Transverse colon (tissue), 4 donors: Measurements from ENCODE around the gene KDELR1.

Experiments
- EP300 ChIP-seq: sonication (generic); formaldehyde crosslinking; IDR thresholded peaks from one replicate; pipeline ENCODE4 v1.6.1; 2017; ENCODE audit warnings: antibody characterized with exemption, low read depth
- POLR2A ChIP-seq: fragments of 450-650 bp; IDR thresholded peaks from one replicate; pipeline ENCODE4 v1.6.1; 2016; ENCODE audit warnings: antibody characterized with exemption, mild to moderate bottlenecking, moderate library complexity
- POLR2AphosphoS5 ChIP-seq, 3 donors: sonication (generic); formaldehyde crosslinking; IDR thresholded peaks; one replicate each; pipeline ENCODE4 v1.6.1; 2016; ENCODE audit warnings: antibody characterized with exemption in 3 of 3
- TF ChIP-seq, protein P1 (sequence below), 5 experiments: fragments of 200-600 bp in 3 of 5; fragments of 450-650 bp in 2 of 5; sonication (generic) in 3 of 5; IDR thresholded peaks; 1 replicate in 2 of 5; 2 replicates in 3 of 5; pipeline ENCODE4 v1.5.1; 2016 to 2017; ENCODE audit warnings: antibody characterized with exemption in 5 of 5, inconsistent platforms in 3 of 5, mild to moderate bottlenecking in 2 of 5, moderate library complexity in 1 of 5

GRCh38 chr19:48401287-48401686, 9.9 kb upstream of the KDELR1 start:
- TF ChIP-seq POLR2A (no peak), POLR2AphosphoS5 (IDR thresholded peaks at IDR 0.05) (no peak), EP300 (no peak)
- TF ChIP-seq, protein P1, sequence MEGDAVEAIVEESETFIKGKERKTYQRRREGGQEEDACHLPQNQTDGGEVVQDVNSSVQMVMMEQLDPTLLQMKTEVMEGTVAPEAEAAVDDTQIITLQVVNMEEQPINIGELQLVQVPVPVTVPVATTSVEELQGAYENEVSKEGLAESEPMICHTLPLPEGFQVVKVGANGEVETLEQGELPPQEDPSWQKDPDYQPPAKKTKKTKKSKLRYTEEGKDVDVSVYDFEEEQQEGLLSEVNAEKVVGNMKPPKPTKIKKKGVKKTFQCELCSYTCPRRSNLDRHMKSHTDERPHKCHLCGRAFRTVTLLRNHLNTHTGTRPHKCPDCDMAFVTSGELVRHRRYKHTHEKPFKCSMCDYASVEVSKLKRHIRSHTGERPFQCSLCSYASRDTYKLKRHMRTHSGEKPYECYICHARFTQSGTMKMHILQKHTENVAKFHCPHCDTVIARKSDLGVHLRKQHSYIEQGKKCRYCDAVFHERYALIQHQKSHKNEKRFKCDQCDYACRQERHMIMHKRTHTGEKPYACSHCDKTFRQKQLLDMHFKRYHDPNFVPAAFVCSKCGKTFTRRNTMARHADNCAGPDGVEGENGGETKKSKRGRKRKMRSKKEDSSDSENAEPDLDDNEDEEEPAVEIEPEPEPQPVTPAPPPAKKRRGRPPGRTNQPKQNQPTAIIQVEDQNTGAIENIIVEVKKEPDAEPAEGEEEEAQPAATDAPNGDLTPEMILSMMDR (IDR thresholded peaks at IDR 0.05): no peak
